Astrocyte of the spinal cord (primary cell): Measurements from ENCODE around the gene CCDC124.

Source experiments
- DNase-seq: peaks from one replicate; pipeline ENCODE4 v3.0.0; 2011; ENCODE audit warnings: low read depth, low spot score
- H3K4me3 ChIP-seq: 2 replicates; pipeline ENCODE4 v1.5.1; 2011; ENCODE audit warnings: low read depth, mild to moderate bottlenecking, low read length, moderate library complexity
- in situ Hi-C: cut with HindIII; loops from 2 replicates; pipeline ENCODE4 v1.10.0; 2017; ENCODE audit warnings: low sequenced_read_pairs
- TF ChIP-seq, protein P1 (sequence below): IDR thresholded peaks from 2 replicates; pipeline ENCODE4 v1.5.1; 2012; ENCODE audit warnings: low read depth, mild to moderate bottlenecking, low read length, inconsistent platforms

CCDC124 gene

GRCh38 chr19:17944301-17944700 lies 11.5 kb downstream of the CCDC124 start:
- in situ Hi-C loops: no loop called here
- DNase-seq: peak; percentile 64
- TF ChIP-seq, protein P1, sequence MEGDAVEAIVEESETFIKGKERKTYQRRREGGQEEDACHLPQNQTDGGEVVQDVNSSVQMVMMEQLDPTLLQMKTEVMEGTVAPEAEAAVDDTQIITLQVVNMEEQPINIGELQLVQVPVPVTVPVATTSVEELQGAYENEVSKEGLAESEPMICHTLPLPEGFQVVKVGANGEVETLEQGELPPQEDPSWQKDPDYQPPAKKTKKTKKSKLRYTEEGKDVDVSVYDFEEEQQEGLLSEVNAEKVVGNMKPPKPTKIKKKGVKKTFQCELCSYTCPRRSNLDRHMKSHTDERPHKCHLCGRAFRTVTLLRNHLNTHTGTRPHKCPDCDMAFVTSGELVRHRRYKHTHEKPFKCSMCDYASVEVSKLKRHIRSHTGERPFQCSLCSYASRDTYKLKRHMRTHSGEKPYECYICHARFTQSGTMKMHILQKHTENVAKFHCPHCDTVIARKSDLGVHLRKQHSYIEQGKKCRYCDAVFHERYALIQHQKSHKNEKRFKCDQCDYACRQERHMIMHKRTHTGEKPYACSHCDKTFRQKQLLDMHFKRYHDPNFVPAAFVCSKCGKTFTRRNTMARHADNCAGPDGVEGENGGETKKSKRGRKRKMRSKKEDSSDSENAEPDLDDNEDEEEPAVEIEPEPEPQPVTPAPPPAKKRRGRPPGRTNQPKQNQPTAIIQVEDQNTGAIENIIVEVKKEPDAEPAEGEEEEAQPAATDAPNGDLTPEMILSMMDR: no peak
- no peak overlapping the region for H3K4me3 ChIP-seq

- peak overlapping the region; percentile 46 for H3K4me3 ChIP-seq
- DNase-seq: no peak
Measured at GRCh38 chr19:17946965-17947784, 14.4 kb downstream of the CCDC124 start.

DNA sequence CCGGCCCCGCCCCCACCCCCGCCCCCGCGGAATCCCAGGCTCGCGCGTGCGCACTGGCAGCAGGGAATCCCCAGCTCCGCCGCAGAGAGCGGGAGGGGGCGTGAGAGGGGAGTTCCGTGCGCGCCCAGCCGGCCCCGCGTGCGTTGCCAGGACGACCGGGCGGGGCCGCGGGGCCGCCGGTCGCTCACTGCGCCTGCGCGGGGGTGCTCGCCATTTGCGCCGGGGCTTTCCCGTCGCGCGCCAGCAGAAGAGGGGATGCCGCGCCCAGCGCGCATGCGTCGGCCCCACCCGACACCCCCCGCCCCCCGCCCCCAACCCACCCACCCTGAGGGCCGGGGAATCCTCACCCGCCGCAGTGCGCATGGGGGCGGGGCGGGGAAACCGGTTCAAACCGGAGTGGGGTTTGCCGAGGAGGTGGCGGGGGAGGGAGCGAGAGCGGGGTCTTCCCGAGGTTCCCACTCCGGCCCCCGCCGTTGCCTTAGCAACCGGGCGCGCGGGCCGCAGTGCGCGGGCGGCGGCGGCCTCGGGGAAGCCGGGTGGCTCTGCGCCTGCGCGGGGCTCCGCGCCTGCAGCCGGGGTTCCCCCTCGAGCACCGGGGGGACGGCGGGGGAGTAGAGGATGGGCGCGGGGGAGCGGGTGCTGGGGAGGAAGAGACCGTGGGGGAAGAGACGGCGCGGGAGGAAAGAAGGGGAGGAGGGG lies 15.1 kb downstream of the CCDC124 start:
- peak overlapping the region; percentile 46 for H3K4me3 ChIP-seq
- in situ Hi-C loops: no loop called here
- TF ChIP-seq, protein P1: no peak
- DNase-seq: peak; percentile 88

More at GRCh38 chr19:17946965-17947784, 14.4 kb downstream of the CCDC124 start:
- TF ChIP-seq, protein P1: no peak
- in situ Hi-C loops: no loop called here

- TF ChIP-seq, protein P1: no peak
- in situ Hi-C loops: no loop called here
- H3K4me3 ChIP-seq: peak overlapping the region; percentile 44
- no peak for DNase-seq
Measured at GRCh38 chr19:17948514-17948900, 15.7 kb downstream of the CCDC124 start.

- peak overlapping the region; percentile 44 for H3K4me3 ChIP-seq
- DNase-seq: no peak
- in situ Hi-C loops: no loop called here
Measured at GRCh38 chr19:17948931-17949930, 16.4 kb downstream of the CCDC124 start.

More at GRCh38 chr19:17948931-17949930, 16.4 kb downstream of the CCDC124 start:
- TF ChIP-seq, protein P1: no peak
